H9 (cell line): ENCODE data around the gene ANKRA2. TPM values are rescaled to one million over a fixed set of nuclear protein-coding genes. Genes with fewer than 3 reads are reported as not detected.

ENCODE experiments used
- DNase-seq: peaks from one replicate; pipeline ENCODE4 v3.0.0-alpha.2; 2017
- H2AFZ ChIP-seq: one replicate; pipeline ENCODE4 v1.6.1; 2013; ENCODE audit warnings: mild to moderate bottlenecking, low read length, control low read depth, moderate library complexity
- H2AK5ac ChIP-seq: 2 replicates; pipeline ENCODE4 v1.6.1; 2013; ENCODE audit warnings: low read length, control low read depth, mixed read lengths; ENCODE audit not compliant: insufficient read length
- H2BK120ac ChIP-seq: one replicate; pipeline ENCODE4 v1.6.1; 2013; ENCODE audit warnings: low read depth, mild to moderate bottlenecking, low read length, control low read depth, inconsistent platforms; ENCODE audit not compliant: poor library complexity, severe bottlenecking
- H2BK12ac ChIP-seq: 2 replicates; pipeline ENCODE4 v1.6.1; 2013; ENCODE audit warnings: low read length, control low read depth, mixed read lengths, low read depth; ENCODE audit not compliant: insufficient read length
- H2BK15ac ChIP-seq: 2 replicates; pipeline ENCODE4 v1.6.1; 2013; ENCODE audit warnings: low read depth, low read length, control low read depth
- H2BK20ac ChIP-seq: one replicate; pipeline ENCODE4 v1.6.1; 2013; ENCODE audit warnings: low read depth, mild to moderate bottlenecking, low read length, control low read depth, inconsistent platforms; ENCODE audit not compliant: poor library complexity, severe bottlenecking
- H2BK5ac ChIP-seq: 2 replicates; pipeline ENCODE4 v1.6.1; 2013; ENCODE audit warnings: low read length, control low read depth, mixed read lengths; ENCODE audit not compliant: insufficient read length
- H3K14ac ChIP-seq: 2 replicates; pipeline ENCODE4 v1.6.1; 2013; ENCODE audit warnings: low read length, control low read depth; ENCODE audit not compliant: insufficient read depth
- H3K18ac ChIP-seq: 2 replicates; pipeline ENCODE4 v1.6.1; 2013; ENCODE audit warnings: low read depth, mild to moderate bottlenecking, mixed read lengths, low read length, control low read depth; ENCODE audit not compliant: insufficient read length
- H3K23ac ChIP-seq: 2 replicates; pipeline ENCODE4 v1.6.1; 2013; ENCODE audit warnings: low read length, control low read depth, mixed read lengths, low read depth; ENCODE audit not compliant: insufficient read length
- H3K23me2 ChIP-seq: 2 replicates; pipeline ENCODE4 v1.6.1; 2013; ENCODE audit warnings: low read depth, mild to moderate bottlenecking, mixed read lengths, low read length, control low read depth; ENCODE audit not compliant: insufficient read length, poor library complexity, severe bottlenecking
- H3K27ac ChIP-seq: 2 replicates; pipeline ENCODE4 v1.5.1; 2013; ENCODE audit warnings: low read length, control low read depth, mixed read lengths, low read depth; ENCODE audit not compliant: insufficient read length
- H3K27me3 ChIP-seq: 2 replicates; pipeline ENCODE4 v1.6.1; 2013; ENCODE audit warnings: low read length, control low read depth, inconsistent platforms; ENCODE audit not compliant: insufficient read depth
- H3K4ac ChIP-seq: 2 replicates; pipeline ENCODE4 v1.6.1; 2013; ENCODE audit warnings: low read depth, mild to moderate bottlenecking, control low read depth, inconsistent platforms, low read length, moderate library complexity
- H3K4me1 ChIP-seq: 2 replicates; pipeline ENCODE4 v1.6.1; 2013; ENCODE audit warnings: low read length, control low read depth, inconsistent platforms; ENCODE audit not compliant: insufficient read depth
- H3K4me2 ChIP-seq: 2 replicates; pipeline ENCODE4 v1.6.1; 2013; ENCODE audit warnings: low read length, control low read depth, mixed read lengths; ENCODE audit not compliant: insufficient read length, insufficient read depth
- H3K56ac ChIP-seq: 2 replicates; pipeline ENCODE4 v1.6.1; 2013; ENCODE audit warnings: low read depth, mild to moderate bottlenecking, mixed read lengths, low read length, control low read depth; ENCODE audit not compliant: insufficient read length
- H3K79me1 ChIP-seq: 2 replicates; pipeline ENCODE4 v1.6.1; 2013; ENCODE audit warnings: low read depth, mild to moderate bottlenecking, moderate library complexity, low read length, control low read depth, inconsistent platforms; ENCODE audit not compliant: insufficient read depth, poor library complexity, severe bottlenecking
- H3K79me2 ChIP-seq: 2 replicates; pipeline ENCODE4 v1.6.1; 2013; ENCODE audit warnings: low read length, control low read depth, inconsistent platforms; ENCODE audit not compliant: insufficient read depth
- H3K9ac ChIP-seq: 2 replicates; pipeline ENCODE4 v1.6.1; 2013; ENCODE audit warnings: low read length, control low read depth, mixed read lengths; ENCODE audit not compliant: insufficient read length; ENCODE audit errors: extremely low read depth
- H3K9me3 ChIP-seq: one replicate; pipeline ENCODE4 v1.6.1; 2013; ENCODE audit warnings: low read depth, low read length, inconsistent platforms; ENCODE audit not compliant: control insufficient read depth
- H3T11ph ChIP-seq: one replicate; pipeline ENCODE4 v1.6.1; 2013; ENCODE audit warnings: mild to moderate bottlenecking, low read length, control low read depth, inconsistent platforms
- H4K20me1 ChIP-seq: one replicate; pipeline ENCODE4 v1.6.1; 2013; ENCODE audit not compliant: control insufficient read depth, insufficient read length, insufficient read depth
- H4K5ac ChIP-seq: 2 replicates; pipeline ENCODE4 v1.6.1; 2013; ENCODE audit warnings: low read depth, mild to moderate bottlenecking, mixed read lengths, low read length, control low read depth; ENCODE audit not compliant: insufficient read length
- H4K8ac ChIP-seq: replicated peaks from 2 replicates; pipeline ENCODE4 v1.6.1; 2013; ENCODE audit warnings: low read length, control low read depth, mixed read lengths, low read depth; ENCODE audit not compliant: insufficient read length
- H4K91ac ChIP-seq: 2 replicates; pipeline ENCODE4 v1.6.1; 2013; ENCODE audit warnings: low read depth, mild to moderate bottlenecking, moderate library complexity, mixed read lengths, low read length, control low read depth; ENCODE audit not compliant: insufficient read length
- H3K27ac Mint-ChIP-seq, 3 experiments: 2 replicates in 2 of 3; 3 replicates in 1 of 3; pipeline ENCODE4 v1.8.0; 2020 to 2021; ENCODE audit warnings: mixed read lengths in 3 of 3, mild to moderate bottlenecking in 1 of 3, moderate library complexity in 1 of 3
- H3K27me3 Mint-ChIP-seq: 2 replicates; pipeline ENCODE4 v1.8.0; 2021; ENCODE audit warnings: low read depth, mild to moderate bottlenecking, moderate library complexity, mixed read lengths
- H3K36me3 Mint-ChIP-seq, 3 experiments: 2 replicates in 2 of 3; 3 replicates in 1 of 3; pipeline ENCODE4 v1.8.0; 2020 to 2021; ENCODE audit warnings: low read depth in 3 of 3, mixed read lengths in 3 of 3; ENCODE audit not compliant: insufficient read depth in 1 of 3
- H3K4me1 Mint-ChIP-seq, 2 experiments: 2 replicates each; pipeline ENCODE4 v1.8.0; 2020; ENCODE audit warnings: mixed read lengths in 2 of 2
- H3K4me3 Mint-ChIP-seq, 2 experiments: 2 replicates in 1 of 2; 3 replicates in 1 of 2; pipeline ENCODE4 v1.8.0; 2020 to 2021; ENCODE audit warnings: mild to moderate bottlenecking in 2 of 2, mixed read lengths in 2 of 2, moderate library complexity in 1 of 2
- H3K9me3 Mint-ChIP-seq, 2 experiments: 2 replicates in 1 of 2; 3 replicates in 1 of 2; pipeline ENCODE4 v1.8.0; 2020; ENCODE audit warnings: mild to moderate bottlenecking in 2 of 2, mixed read lengths in 2 of 2, moderate library complexity in 1 of 2
- WGBS: extraction: QIAGEN DNeasy Blood & Tissue Kit; methylation state at CpG from one replicate; pipeline ENCODE4 v1.1.7; 2013; ENCODE audit warnings: missing lambda C conversion rate, low lambda C conversion rate, mixed read lengths; ENCODE audit not compliant: insufficient read length; ENCODE audit errors: extremely low coverage; 5-methylcytosine and 5-hydroxymethylcytosine counted together
- total RNA-seq: library from RNA; stranded (reverse); gene quantifications from 2 replicates; pipeline ENCODE4 v1.2.1, GENCODE V29; 2021
- TF ChIP-seq, protein P1 (sequence below): fragments of 200-600 bp; sonication (generic); conservative IDR thresholded peaks from 3 replicates; pipeline ENCODE4 v1.8.0; 2021; ENCODE audit warnings: antibody characterized with exemption, mild to moderate bottlenecking

The ANKRA2 gene
- total RNA-seq, 1 experiment from 2014 or later = 8.9 TPM

- no peak overlapping the region for H4K91ac ChIP-seq
- no peak overlapping the region for H4K8ac ChIP-seq
- H2BK5ac ChIP-seq = no peak overlapping the region
- peaks cover 4% of the 10 kb centered on the region for H3K23me2 ChIP-seq
- H2BK12ac ChIP-seq = no peak overlapping the region
- peaks cover 4 to 24% (median 24%) of the 10 kb centered on the region in 3 experiments; a peak in 6 of 7 replicates for H3K36me3 Mint-ChIP-seq
- H2AK5ac ChIP-seq = no peak overlapping the region
- no peaks in the 10 kb centered on the region for H3K27me3 ChIP-seq
- H3K4me1 Mint-ChIP-seq = peaks cover 12 to 15% of the 10 kb centered on the region in 2 experiments
- H3K27ac Mint-ChIP-seq = peak overlapping the region in 2 of 3 experiments; percentile 98 to 100; a peak in 5 of 7 replicates
- H3K9ac ChIP-seq = peak overlapping the region; percentile 76
- DNase-seq = no peak
- H3K27me3 Mint-ChIP-seq = no peaks in the 10 kb centered on the region
- no peaks in the 10 kb centered on the region for H4K20me1 ChIP-seq
- H3K4me2 ChIP-seq = peak overlapping the region; percentile 94
- H3K9me3 ChIP-seq = no peaks in the 10 kb centered on the region
- H3K23ac ChIP-seq = no peak overlapping the region
- no peak overlapping the region for H3T11ph ChIP-seq
- no peak overlapping the region for H2BK20ac ChIP-seq
- H3K4ac ChIP-seq = no peak overlapping the region
- H3K14ac ChIP-seq = no peak overlapping the region
- no peak overlapping the region for H2AFZ ChIP-seq
- no peak overlapping the region for H2BK15ac ChIP-seq
- no peak overlapping the region for H4K5ac ChIP-seq
- H3K56ac ChIP-seq = no peak overlapping the region
- no CpG with 5 or more reads among the region's 9 CpGs for WGBS
- TF ChIP-seq, protein P1, sequence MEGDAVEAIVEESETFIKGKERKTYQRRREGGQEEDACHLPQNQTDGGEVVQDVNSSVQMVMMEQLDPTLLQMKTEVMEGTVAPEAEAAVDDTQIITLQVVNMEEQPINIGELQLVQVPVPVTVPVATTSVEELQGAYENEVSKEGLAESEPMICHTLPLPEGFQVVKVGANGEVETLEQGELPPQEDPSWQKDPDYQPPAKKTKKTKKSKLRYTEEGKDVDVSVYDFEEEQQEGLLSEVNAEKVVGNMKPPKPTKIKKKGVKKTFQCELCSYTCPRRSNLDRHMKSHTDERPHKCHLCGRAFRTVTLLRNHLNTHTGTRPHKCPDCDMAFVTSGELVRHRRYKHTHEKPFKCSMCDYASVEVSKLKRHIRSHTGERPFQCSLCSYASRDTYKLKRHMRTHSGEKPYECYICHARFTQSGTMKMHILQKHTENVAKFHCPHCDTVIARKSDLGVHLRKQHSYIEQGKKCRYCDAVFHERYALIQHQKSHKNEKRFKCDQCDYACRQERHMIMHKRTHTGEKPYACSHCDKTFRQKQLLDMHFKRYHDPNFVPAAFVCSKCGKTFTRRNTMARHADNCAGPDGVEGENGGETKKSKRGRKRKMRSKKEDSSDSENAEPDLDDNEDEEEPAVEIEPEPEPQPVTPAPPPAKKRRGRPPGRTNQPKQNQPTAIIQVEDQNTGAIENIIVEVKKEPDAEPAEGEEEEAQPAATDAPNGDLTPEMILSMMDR = no peak
- no peaks in the 10 kb centered on the region for H3K9me3 Mint-ChIP-seq
- H3K4me1 ChIP-seq = no peaks in the 10 kb centered on the region
- no peak overlapping the region for H2BK120ac ChIP-seq
- peaks cover 16% of the 10 kb centered on the region for H3K79me2 ChIP-seq
- no peaks in the 10 kb centered on the region for H3K79me1 ChIP-seq
- no peak overlapping the region for H3K18ac ChIP-seq
- no peak overlapping the region for H3K27ac ChIP-seq
- peak overlapping the region; percentile 95 to 98 for H3K4me3 Mint-ChIP-seq
Measured at GRCh38 chr5:73564675-73565074, 764 bp downstream of the ANKRA2 start.
